ENCODE measurements around the gene IQCE.

DNA sequence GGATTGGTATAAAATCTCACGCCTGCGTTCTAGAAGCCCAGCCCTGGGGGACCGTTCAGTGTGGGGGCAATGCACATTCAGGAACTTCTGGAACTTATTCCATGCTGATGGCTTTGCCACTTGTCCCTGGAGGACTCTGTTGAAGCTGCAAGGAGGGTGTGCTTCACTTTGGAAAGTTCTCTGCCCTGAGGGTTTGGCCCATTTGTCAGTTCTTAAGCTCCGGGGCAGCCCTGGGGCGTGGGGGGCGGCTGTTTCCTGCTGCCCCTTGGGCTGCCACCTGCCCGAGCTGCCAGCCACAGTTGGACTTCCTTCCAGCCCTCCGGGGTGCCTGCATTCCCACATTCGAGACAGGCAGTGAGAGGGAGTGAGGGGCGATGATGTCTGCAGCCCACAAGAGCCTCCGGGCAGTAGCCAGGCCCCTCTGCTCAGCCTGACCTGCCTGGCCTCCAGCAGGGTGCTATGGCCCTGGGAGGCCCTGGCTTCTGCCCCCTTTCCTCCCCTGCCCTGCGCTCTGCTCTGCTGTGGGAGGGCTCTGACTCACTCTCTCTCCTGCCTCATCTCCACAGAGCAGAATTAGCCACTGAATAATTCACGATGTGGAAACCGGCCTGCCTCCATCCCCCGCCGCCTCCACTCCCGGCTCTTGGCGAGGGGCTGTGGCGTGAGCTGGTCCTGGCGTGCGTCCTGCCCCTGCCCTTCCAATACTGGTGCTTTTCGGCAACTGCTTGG, 74.9 kb downstream of the IQCE start:
- TF ChIP-seq LEF1 (IDR thresholded peaks at IDR 0.05; ENCODE audit: borderline replicate concordance) (no peak), SUZ12 (IDR thresholded peaks at IDR 0.05) (no peak), FOXA1 (IDR thresholded peaks at IDR 0.05) (no peak), ELF4 (IDR thresholded peaks at IDR 0.05) (no peak), PKNOX1 (IDR thresholded peaks at IDR 0.05) (no peak), SP1 (IDR thresholded peaks at IDR 0.05) (no peak), NFRKB (IDR thresholded peaks at IDR 0.05) (no peak)
